HG03175 (cell line): ENCODE results near the gene FRMPD1.
"Not testable (repeated sequence)": the region's sequence is repeated elsewhere in the genome, so short reads cannot be mapped to it uniquely, and the experiment has no call there.

Experiments
- ATAC-seq: cut with Tn5 transposase; IDR thresholded peaks from one replicate; pipeline ENCODE4 v1.9.1; 2021; ENCODE audit warnings: mild to moderate bottlenecking, moderate library complexity; ENCODE audit not compliant: unreplicated experiment

FRMPD1 gene, protein sequence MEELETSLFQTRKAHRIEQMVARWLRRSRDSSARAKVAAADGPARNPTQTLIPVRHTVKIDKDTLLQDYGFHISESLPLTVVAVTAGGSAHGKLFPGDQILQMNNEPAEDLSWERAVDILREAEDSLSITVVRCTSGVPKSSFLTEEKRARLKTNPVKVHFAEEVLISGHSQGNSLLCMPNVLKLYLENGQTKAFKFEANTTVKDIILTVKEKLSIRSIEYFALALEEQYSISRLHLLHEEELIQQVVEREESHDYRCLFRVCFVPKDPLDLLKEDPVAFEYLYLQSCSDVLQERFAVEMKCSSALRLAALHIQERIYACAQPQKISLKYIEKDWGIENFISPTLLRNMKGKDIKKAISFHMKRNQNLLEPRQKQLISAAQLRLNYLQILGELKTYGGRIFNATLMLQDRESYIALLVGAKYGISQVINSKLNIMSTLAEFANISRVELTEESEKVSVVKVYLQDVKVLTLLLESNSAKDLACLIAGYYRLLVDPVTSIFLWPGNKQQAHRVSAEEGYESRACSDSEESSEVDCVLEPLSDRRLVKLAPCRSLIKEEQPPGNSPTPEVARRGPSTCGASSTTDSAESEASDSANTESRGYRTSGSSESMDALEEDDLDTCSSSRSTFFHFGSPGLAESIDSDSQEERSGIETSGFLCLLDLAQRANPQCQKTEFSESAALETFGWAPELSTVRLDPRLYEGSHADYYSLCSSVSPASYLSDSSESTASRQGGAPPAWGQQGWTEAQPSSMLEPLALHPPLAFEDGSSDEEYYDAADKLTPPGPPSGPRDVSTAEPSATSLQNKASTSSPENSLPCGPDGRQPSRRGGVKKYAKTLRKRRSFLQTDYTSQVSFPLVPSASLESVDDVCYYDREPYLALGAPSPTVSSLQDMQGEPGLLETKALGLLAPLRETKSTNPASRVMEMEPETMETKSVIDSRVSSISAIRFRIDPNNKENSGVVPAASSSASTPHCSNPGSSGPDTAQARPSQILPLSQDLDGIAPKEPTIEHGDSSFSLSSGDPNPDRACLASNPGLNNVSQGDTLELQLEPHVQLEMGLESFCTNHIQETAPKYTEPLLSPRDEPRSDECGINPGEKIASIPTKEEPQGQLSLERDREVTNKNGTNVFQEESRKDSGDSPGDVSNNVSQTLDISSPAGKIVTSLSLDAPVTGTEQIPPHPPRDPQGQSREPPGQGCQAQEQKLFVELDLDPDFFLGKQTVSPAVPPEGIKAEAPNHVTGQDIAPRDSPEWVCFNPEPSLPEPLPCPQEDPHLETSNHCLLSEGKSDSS (N-terminal part only)

GRCh38 chr9:37650873-37651768 is at the start of gene FRMPD1:
Gene FRMPD1, plus strand, starts transcription at chr9:37650954. Its CDS starts 41,688 bp downstream, at chr9:37692642.
- peak; percentile 83 for ATAC-seq

- ATAC-seq: not testable (repeated sequence)
Measured at GRCh38 chr9:37602061-37602460, 48.7 kb upstream of the FRMPD1 start.

DNA sequence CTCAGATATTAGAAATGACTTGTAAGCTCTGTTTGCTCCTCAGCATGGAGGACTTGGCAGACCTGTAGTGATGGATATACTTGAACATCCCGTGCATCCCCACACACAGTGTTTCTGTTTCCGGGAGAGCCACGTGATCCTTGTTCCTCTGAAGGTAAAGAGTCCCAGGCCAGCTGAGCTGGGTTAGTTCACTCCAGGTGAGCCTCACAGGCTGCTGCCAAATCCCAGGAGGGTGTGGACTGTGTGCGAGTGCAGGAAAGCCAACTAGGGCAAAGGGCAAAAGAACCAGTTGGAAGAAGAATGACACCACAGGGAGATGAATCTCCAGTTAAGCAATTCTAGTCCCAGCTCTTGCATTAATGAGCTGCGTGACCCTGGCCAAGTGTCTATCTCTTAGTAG is 47.9 kb upstream of the FRMPD1 start:
- ATAC-seq: no peak

DNA sequence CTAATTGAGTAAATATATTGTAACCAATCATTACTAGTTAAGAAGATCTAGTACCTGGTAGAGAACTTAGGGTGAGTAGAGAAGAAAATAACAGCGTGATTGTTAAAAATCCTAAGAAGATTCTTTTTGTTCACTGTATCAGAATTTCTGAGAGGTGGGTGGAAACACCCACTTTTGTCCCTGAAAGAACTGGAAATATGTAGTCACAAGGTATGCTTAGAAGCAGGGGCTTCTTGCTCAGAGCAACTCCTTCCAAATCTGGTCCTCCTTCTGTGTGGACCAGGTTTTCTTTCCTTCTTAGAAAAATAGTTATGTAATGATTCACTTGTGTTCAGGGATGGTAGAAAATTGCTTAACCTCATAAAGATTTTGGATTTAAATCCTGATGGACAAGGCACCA is 46.5 kb upstream of the FRMPD1 start:
- ATAC-seq: no peak

DNA sequence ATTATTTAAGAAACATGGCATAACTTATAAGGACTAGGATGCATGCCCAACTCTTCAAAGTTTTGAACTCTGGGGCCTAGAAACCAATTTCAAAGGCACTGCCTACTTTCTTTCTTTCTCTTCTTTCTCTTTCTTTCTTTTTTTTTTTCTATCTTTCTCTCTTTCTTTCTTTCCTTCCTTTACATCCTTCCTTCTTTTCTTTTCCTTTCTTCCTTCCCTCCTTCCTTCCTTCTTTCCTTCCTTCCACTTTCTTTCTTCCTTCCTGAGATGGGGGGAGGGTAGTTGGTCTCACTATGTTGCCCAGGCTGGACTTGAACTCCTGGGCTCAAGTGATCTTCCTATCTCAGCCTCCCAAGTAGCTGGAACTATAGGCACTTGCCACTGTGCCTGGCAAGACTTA is 42.5 kb upstream of the FRMPD1 start:
- ATAC-seq: no peak

DNA sequence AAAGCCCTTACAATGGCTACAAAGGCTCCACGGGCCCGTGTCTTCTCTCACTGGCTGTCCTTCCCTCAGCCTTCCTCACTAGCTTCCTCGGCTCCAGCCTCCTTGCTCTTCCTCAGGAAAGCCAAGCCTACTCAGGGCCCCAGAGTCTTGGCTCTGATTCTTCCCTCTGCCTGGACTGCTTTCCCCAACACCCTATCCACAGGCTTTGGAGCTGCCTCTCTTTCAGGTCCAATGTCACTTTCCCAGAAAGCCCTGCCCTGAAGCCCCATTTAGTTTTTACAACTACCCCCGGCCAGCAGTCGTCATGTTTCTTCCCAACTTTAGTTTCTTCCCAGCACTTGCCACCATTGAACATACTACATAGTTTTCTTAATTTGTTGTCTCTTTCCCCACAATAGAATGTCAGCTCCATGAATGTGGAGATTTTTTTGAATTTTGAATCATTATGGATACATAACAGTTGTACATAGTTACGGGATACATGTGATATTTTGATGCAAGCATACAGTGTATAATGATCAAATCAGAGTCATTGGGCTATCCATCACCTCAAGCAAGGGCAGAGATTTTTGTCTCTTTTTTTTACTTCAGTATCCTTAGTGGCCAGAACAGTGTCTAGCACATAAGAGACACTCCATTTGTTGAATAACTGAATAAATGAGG is 40.9 kb upstream of the FRMPD1 start:
- no peak for ATAC-seq

- ATAC-seq: no peak
Measured at GRCh38 chr9:37611014-37611413, 39.7 kb upstream of the FRMPD1 start.

- no peak for ATAC-seq
Measured at GRCh38 chr9:37611961-37612360, 38.8 kb upstream of the FRMPD1 start.

GRCh38 chr9:37617161-37617560 is 33.6 kb upstream of the FRMPD1 start:
- ATAC-seq: no peak

GRCh38 chr9:37617832-37618231 is 32.9 kb upstream of the FRMPD1 start:
- no peak for ATAC-seq

DNA sequence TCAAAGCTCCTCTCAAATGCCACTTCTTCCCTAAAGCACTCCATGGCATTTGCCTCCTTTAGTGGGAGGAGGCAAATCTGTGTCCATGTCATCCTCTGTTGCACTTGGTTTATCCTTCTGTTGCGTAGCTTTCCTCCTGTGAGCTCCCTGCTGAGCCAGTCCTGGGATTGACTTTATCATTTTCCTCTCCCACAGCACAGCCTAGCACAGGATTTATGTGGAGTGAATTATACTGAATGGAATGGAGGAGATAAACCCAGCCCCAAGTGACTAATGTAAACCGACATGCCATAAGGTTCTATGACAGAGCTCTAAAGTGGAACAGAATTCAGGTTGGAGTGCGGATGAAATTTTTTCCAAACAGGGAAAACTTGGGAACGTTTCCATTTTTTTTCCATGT is 31.9 kb upstream of the FRMPD1 start:
- ATAC-seq: no peak

GRCh38 chr9:37619806-37620205 is 30.9 kb upstream of the FRMPD1 start:
- no peak for ATAC-seq

GRCh38 chr9:37620396-37620795 is 30.4 kb upstream of the FRMPD1 start:
- no peak for ATAC-seq

DNA sequence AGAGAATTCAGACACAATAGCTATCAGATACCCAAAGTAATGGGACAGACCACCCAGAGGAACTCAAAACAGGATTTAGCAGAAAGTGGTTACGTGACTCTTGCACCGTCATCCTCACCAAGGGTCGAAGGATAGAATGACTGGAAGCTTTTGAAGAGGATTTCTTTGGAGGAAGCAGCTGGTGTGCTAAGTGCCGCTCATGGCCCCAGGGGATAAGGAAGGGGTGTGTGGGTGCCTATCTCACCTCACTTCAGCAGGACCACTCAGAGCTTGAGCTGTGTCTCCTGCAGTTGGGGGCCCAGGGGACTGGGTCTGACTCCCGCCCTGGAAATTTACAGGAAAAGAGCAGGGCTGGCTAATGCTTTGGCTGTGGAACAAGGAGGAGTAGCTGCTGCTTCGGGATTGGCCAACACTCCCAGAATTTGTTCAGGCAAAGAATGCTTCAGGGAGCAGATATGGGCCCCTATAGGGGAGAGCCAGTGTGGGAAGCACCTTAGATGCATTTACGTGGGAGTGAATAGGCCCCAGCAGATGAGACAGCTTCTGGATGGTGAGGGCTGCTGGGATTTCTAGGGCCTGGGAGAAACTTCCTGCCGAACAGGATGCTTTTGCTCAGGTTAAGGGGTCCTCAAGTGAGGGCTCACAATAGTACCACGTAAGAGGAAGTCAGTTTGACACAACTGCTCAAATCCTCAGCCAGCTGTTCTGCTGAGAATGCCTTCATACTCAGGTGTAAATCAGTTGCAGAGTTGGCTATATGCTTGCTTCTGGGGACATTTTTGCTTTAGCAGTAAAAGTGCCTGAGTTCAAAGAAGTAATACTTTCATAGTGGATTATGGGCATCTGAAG is 29.3 kb upstream of the FRMPD1 start:
- ATAC-seq: no peak

DNA sequence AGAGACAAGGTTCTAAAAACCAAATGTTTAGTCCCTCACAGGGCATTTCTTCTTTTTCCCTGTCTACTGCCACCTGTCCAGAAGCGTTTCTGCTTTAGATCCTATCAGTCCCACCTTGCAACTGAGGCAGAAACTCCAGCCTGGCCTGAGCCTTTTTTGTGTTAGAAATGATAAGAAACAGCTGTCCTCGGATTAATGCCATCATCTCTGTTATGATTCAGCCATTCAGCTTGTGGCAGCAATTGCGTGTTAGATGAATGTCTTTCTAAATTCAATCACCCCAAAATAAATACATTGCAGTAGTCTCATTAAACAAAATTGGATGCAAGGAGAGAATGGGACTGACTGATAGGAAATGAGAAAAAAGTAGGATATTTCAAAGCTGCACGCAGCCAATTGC is 28.3 kb upstream of the FRMPD1 start:
- no peak for ATAC-seq

DNA sequence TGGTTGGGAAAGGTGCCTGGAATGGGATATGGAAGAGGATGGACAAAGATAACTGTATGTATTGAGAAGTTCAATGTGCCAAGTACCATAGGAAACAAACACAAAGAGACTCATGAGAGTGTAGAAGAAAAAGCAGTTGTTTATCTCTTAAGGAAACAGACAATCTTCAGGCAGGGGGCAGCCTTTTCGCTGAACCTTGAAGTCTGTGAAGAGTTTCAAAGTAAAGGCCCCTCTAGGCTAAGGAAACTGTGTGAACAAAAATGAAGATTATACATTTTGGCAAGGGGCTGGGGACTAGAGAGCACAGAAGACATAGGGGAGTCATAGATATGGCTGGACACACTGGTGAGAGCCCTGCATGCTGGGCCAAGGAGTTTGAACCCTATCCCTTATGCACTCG is 27.5 kb upstream of the FRMPD1 start:
- ATAC-seq: no peak

DNA sequence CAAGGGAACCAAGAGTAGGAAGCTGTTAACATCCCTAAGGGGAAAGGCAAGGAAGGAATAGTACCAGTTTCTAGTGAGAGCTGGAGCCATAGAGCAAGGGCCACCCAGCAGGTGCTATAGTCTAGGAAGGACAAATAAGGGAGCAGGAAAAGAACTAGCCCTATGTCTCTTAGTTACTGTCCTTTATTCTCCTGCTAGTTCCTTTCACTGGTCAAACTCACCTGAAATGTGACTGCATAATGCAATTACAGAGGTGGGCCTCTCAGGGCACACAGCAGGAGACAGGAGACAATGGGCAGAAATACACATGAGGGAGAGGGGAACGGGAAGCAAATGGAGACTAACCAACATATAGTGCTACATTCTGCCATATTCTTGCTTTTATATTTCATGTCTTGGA is 26.7 kb upstream of the FRMPD1 start:
- ATAC-seq: no peak

DNA sequence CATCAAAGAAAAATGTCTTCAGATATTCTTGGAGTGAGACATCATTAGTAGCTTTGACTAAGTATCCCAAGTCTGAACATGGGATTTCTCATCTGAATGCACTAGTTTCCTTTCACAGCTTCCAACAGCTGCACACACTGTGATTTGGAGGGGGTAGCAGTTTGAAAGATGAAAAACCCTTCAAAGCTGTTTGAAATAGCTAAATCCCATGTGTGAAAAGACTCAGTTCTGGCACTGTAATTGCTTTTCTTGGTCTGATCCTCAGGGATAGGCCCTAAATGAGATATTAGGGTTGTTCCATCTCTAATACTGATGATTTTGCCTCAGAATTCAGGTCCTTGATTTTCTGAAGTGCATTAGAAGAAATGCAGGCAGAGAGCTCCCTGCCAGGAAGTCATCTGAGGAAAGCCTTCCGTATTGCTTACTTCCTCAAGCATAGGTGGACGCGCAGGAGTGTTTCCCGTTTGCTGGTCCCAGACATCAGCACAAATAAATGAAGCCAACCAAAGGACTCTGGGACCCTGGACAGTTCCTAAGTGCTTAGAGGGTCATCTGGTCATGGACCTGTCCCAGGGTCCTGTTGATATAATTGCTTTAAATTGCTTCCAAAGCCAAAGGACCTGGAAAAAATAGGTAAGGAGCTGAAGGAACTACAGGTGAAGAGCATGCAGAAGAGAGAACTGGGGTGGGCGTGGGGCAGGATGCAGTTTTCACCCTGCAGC is 25.6 kb upstream of the FRMPD1 start:
- ATAC-seq: no peak
